MCF 10A (cell line): ENCODE data around the gene PRUNE2. TPM values are rescaled to one million over a fixed set of nuclear protein-coding genes. Genes with fewer than 3 reads are reported as not detected.

Source experiments
- BruUV-seq: library from RNA; stranded (reverse); fragments of 400-500 nt; replicated peaks from 2 replicates; lab custom pipeline; 2021; lab: Mats Ljungman, UMichigan
- CTCF ChIA-PET: fragments of 300-600 bp; sonication (Branson Sonifier 250); formaldehyde crosslinking; extraction: SDS; loops from one replicate; lab custom pipeline; 2021; ENCODE audit warnings: antibody characterized with exemption, inconsistent platforms; lab: Yijun Ruan, JAX
- POLR2A ChIA-PET: fragments of 300-600, 350-650 bp; sonication (Branson Sonifier 250); formaldehyde crosslinking; extraction: SDS; loops from one replicate; lab custom pipeline; 2020; ENCODE audit warnings: antibody characterized with exemption, inconsistent platforms; lab: Yijun Ruan, JAX
- DNase-seq: peaks from one replicate; pipeline ENCODE4 v3.0.0-alpha.2; 2018; ENCODE audit not compliant: unreplicated experiment
- H3K27ac Mint-ChIP-seq: one replicate; pipeline ENCODE4 v1.8.0; 2022; ENCODE audit warnings: mild to moderate bottlenecking, low read depth, mixed read lengths; ENCODE audit not compliant: unreplicated experiment
- H3K27me3 Mint-ChIP-seq: one replicate; pipeline ENCODE4 v1.8.0; 2022; ENCODE audit warnings: mixed read lengths; ENCODE audit not compliant: insufficient read depth, unreplicated experiment
- H3K36me3 Mint-ChIP-seq: one replicate; pipeline ENCODE4 v1.8.0; 2022; ENCODE audit warnings: mild to moderate bottlenecking, moderate library complexity, mixed read lengths; ENCODE audit not compliant: insufficient read depth, unreplicated experiment
- H3K4me1 Mint-ChIP-seq: one replicate; pipeline ENCODE4 v1.8.0; 2022; ENCODE audit warnings: mixed read lengths; ENCODE audit not compliant: insufficient read depth, unreplicated experiment
- H3K4me3 Mint-ChIP-seq: one replicate; pipeline ENCODE4 v1.8.0; 2022; ENCODE audit warnings: mild to moderate bottlenecking, moderate library complexity, mixed read lengths; ENCODE audit not compliant: unreplicated experiment
- H3K9me3 Mint-ChIP-seq: one replicate; pipeline ENCODE4 v1.8.0; 2022; ENCODE audit warnings: mixed read lengths; ENCODE audit not compliant: unreplicated experiment
- intact Hi-C: fragments of 100-400 bp; cut with micrococcal nuclease; formaldehyde crosslinking; loops from 2 replicates; pipeline ENCODE4 v1.14.1; 2022
- total RNA-seq: library from RNA; stranded (reverse); gene quantifications from 2 replicates; pipeline ENCODE4 v1.2.3, GENCODE V29; 2022
- TF ChIP-seq, protein P1 (sequence below): fragments of 200-600 bp; IDR thresholded peaks from one replicate; pipeline ENCODE4 v1.8.0; 2022; ENCODE audit warnings: antibody characterized with exemption, mild to moderate bottlenecking; ENCODE audit not compliant: unreplicated experiment

The PRUNE2 gene
- total RNA-seq, 1 experiment from 2014 or later: 0.63 TPM

DNA sequence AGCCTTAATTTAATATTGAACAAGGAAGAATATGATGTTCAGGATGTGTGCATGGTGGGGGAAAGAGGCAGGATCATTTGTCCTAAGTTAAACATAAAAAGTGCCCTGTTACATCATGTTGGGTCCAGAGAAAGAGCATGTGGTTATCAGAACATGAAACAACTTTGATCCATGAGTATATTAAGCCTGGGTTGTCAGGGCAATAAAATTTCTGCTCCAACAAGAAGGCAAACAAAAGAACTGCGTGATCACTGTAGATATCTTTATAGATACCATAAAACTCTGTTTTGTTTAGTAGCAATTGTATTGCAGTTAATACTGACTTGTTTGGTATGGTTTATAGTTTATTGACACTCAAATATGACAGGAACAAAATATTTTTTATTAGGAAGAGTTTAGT, 106.4 kb downstream of the PRUNE2 start:
- ChIA-PET POLR2A (no interaction called here), CTCF (no interaction called here)
- no peak overlapping the region for H3K4me3 Mint-ChIP-seq
- no peaks in the 10 kb centered on the region for H3K4me1 Mint-ChIP-seq
- intact Hi-C loops: no loop called here
- no TSS peak for BruUV-seq
- H3K36me3 Mint-ChIP-seq: no peaks in the 10 kb centered on the region
- no peaks in the 10 kb centered on the region for H3K9me3 Mint-ChIP-seq
- H3K27me3 Mint-ChIP-seq: peaks cover 20% of the 10 kb centered on the region
- TF ChIP-seq, protein P1, sequence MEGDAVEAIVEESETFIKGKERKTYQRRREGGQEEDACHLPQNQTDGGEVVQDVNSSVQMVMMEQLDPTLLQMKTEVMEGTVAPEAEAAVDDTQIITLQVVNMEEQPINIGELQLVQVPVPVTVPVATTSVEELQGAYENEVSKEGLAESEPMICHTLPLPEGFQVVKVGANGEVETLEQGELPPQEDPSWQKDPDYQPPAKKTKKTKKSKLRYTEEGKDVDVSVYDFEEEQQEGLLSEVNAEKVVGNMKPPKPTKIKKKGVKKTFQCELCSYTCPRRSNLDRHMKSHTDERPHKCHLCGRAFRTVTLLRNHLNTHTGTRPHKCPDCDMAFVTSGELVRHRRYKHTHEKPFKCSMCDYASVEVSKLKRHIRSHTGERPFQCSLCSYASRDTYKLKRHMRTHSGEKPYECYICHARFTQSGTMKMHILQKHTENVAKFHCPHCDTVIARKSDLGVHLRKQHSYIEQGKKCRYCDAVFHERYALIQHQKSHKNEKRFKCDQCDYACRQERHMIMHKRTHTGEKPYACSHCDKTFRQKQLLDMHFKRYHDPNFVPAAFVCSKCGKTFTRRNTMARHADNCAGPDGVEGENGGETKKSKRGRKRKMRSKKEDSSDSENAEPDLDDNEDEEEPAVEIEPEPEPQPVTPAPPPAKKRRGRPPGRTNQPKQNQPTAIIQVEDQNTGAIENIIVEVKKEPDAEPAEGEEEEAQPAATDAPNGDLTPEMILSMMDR: no peak
- no peak for DNase-seq
- no peak overlapping the region for H3K27ac Mint-ChIP-seq

DNA sequence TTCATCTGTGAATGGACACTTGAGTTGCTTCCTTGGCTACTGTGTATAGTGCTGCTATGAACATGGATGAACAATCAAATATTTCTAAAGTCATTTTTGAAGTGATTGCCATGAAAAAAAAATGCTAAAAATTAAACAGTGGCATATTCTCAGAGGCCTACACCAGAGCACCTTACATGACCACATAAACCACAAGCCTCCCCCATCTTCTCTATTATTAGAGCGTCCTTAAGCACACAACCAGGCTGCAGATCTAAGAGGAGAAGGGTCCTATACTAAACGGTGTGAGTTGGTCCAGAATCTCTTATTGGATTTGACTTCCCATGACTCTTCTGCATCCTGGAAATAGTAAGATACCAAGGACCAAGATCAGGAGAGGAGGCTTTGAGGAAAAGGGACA, 107.4 kb downstream of the PRUNE2 start:
- no peaks in the 10 kb centered on the region for H3K36me3 Mint-ChIP-seq
- ChIA-PET CTCF (no interaction called here), POLR2A (no interaction called here)
- no peaks in the 10 kb centered on the region for H3K4me1 Mint-ChIP-seq
- intact Hi-C loops: no loop called here
- no TSS peak for BruUV-seq
- TF ChIP-seq, protein P1: no peak
- H3K9me3 Mint-ChIP-seq: no peaks in the 10 kb centered on the region
- no peak for DNase-seq
- no peak overlapping the region for H3K4me3 Mint-ChIP-seq
- H3K27me3 Mint-ChIP-seq: peaks cover 11% of the 10 kb centered on the region
- no peak overlapping the region for H3K27ac Mint-ChIP-seq

DNA sequence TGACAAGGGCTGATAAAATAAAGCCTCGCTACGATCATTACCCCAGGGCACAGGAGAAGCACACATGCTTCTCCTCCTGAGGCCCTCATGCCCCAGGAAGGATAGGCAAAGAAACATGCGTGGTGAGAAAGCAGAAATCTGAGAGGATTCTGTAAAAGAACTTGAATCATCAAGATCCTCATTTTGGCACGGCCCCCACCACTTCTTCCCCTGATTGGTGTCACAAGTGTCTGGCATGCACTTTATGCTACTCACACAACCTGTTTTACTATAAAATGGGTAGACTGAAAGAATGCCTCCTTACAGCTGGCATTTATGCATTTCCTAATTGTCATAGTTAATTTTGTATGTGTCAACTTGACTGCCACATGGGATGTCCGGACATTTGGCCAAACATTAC, 109.6 kb downstream of the PRUNE2 start:
- Mint-ChIP-seq H3K36me3 (no peaks in the 10 kb centered on the region), H3K27me3 (no peaks in the 10 kb centered on the region), H3K9me3 (no peaks in the 10 kb centered on the region), H3K27ac (no peak overlapping the region), H3K4me1 (no peaks in the 10 kb centered on the region), H3K4me3 (no peak overlapping the region)
- DNase-seq: no peak
- TF ChIP-seq, protein P1: no peak
- BruUV-seq: no TSS peak
- POLR2A ChIA-PET: no interaction called here
- CTCF ChIA-PET: no interaction called here
- intact Hi-C loops: no loop called here

GRCh38 chr9:76793784-76794431, 112.0 kb downstream of the PRUNE2 start:
- H3K4me3 Mint-ChIP-seq: no peak overlapping the region
- POLR2A ChIA-PET: no interaction called here
- no peak for DNase-seq
- H3K9me3 Mint-ChIP-seq: no peaks in the 10 kb centered on the region
- no peaks in the 10 kb centered on the region for H3K36me3 Mint-ChIP-seq
- intact Hi-C loops: no loop called here
- CTCF ChIA-PET: no interaction called here
- H3K27ac Mint-ChIP-seq: no peak overlapping the region
- TF ChIP-seq, protein P1: no peak
- BruUV-seq: no TSS peak
- H3K27me3 Mint-ChIP-seq: no peaks in the 10 kb centered on the region
- no peaks in the 10 kb centered on the region for H3K4me1 Mint-ChIP-seq
